Non-pigmented ciliary epithelial cell (primary cell): ENCODE measurements around the gene PTPRE.

Experiments used
- DNase-seq: peaks from one replicate; pipeline ENCODE4 v3.0.0-alpha.2; 2010; ENCODE audit warnings: low read depth

PTPRE gene

GRCh38 chr10:128125416-128125943, 218.6 kb downstream of the PTPRE start:
- no peak for DNase-seq

- peak; percentile 22 for DNase-seq
Observed at GRCh38 chr10:128125944-128126764, 219.3 kb downstream of the PTPRE start, which contains the start of gene MKI67. Gene MKI67 (minus strand): TSS chr10:128126423. CDS start chr10:128125667, 756 bp downstream.

GRCh38 chr10:128128582-128128981, 221.7 kb downstream of the PTPRE start:
- no peak for DNase-seq

- DNase-seq = no peak
Observed at GRCh38 chr10:128130051-128130450, 223.1 kb downstream of the PTPRE start.
